Chondrocyte (in vitro differentiated cells): ENCODE measurements around the gene NRDE2. TPM values are rescaled to one million over a fixed set of nuclear protein-coding genes. Genes with fewer than 3 reads are reported as not detected.

Experiments
- DNase-seq: peaks from one replicate; pipeline ENCODE4 v3.0.0; 2021; ENCODE audit warnings: mixed read lengths, low spot score
- H3K27ac Mint-ChIP-seq: one replicate; pipeline ENCODE4 v1.8.0; 2021; ENCODE audit warnings: mild to moderate bottlenecking, moderate library complexity, mixed read lengths; ENCODE audit not compliant: unreplicated experiment
- H3K27me3 Mint-ChIP-seq: 2 replicates; pipeline ENCODE4 v1.8.0; 2021; ENCODE audit warnings: low read depth, mixed read lengths
- H3K36me3 Mint-ChIP-seq: 2 replicates; pipeline ENCODE4 v1.8.0; 2021; ENCODE audit warnings: low read depth, mixed read lengths
- H3K4me1 Mint-ChIP-seq: 2 replicates; pipeline ENCODE4 v1.8.0; 2021; ENCODE audit warnings: low read depth, mild to moderate bottlenecking, mixed read lengths
- H3K4me3 Mint-ChIP-seq: one replicate; pipeline ENCODE4 v1.8.0; 2021; ENCODE audit warnings: mild to moderate bottlenecking, moderate library complexity, mixed read lengths; ENCODE audit not compliant: unreplicated experiment
- H3K9me3 Mint-ChIP-seq: 2 replicates; pipeline ENCODE4 v1.8.0; 2021; ENCODE audit warnings: low read depth, mixed read lengths
- CTCF ChIP-seq: fragments of 200-600 bp; sonication (generic); IDR thresholded peaks from 2 replicates; pipeline ENCODE4 v1.5.0; 2021; ENCODE audit warnings: antibody characterized with exemption, mild to moderate bottlenecking, moderate library complexity
- total RNA-seq: library from RNA; stranded (reverse); gene quantifications from 3 replicates; pipeline ENCODE4 v1.2.1, GENCODE V29; 2021

The NRDE2 gene
- total RNA-seq, 1 donor from 2014 or later = 16.1 TPM

GRCh38 chr14:90375934-90376333 lies 44.2 kb upstream of the NRDE2 start:
- TF ChIP-seq CTCF = no peak
- H3K4me3 Mint-ChIP-seq = no peak overlapping the region
- H3K9me3 Mint-ChIP-seq = no peaks in the 10 kb centered on the region
- H3K27me3 Mint-ChIP-seq = no peaks in the 10 kb centered on the region
- no peaks in the 10 kb centered on the region for H3K36me3 Mint-ChIP-seq
- no peak for DNase-seq
- no peak overlapping the region for H3K27ac Mint-ChIP-seq
- peaks cover 3% of the 10 kb centered on the region for H3K4me1 Mint-ChIP-seq

- H3K36me3 Mint-ChIP-seq = no peaks in the 10 kb centered on the region
- H3K9me3 Mint-ChIP-seq = no peaks in the 10 kb centered on the region
- DNase-seq = no peak
- H3K4me3 Mint-ChIP-seq = no peak overlapping the region
- H3K27me3 Mint-ChIP-seq = no peaks in the 10 kb centered on the region
- no peak for TF ChIP-seq CTCF
- no peaks in the 10 kb centered on the region for H3K4me1 Mint-ChIP-seq
- no peak overlapping the region for H3K27ac Mint-ChIP-seq
Measured at GRCh38 chr14:90374813-90375212, 43.1 kb upstream of the NRDE2 start.

GRCh38 chr14:90373887-90374286 lies 42.1 kb upstream of the NRDE2 start:
- Mint-ChIP-seq H3K4me1 (no peaks in the 10 kb centered on the region), H3K9me3 (no peaks in the 10 kb centered on the region), H3K27ac (no peak overlapping the region), H3K27me3 (no peaks in the 10 kb centered on the region), H3K4me3 (no peak overlapping the region), H3K36me3 (no peaks in the 10 kb centered on the region)
- TF ChIP-seq CTCF = no peak
- DNase-seq = no peak

- Mint-ChIP-seq H3K27ac (no peak overlapping the region), H3K4me3 (no peak overlapping the region), H3K36me3 (no peaks in the 10 kb centered on the region), H3K27me3 (no peaks in the 10 kb centered on the region), H3K4me1 (no peaks in the 10 kb centered on the region), H3K9me3 (no peaks in the 10 kb centered on the region)
- no peak for DNase-seq
- TF ChIP-seq CTCF = peak; percentile 42
Measured at GRCh38 chr14:90368946-90369721, 37.4 kb upstream of the NRDE2 start.

- no peak overlapping the region for H3K27ac Mint-ChIP-seq
- H3K4me1 Mint-ChIP-seq = no peaks in the 10 kb centered on the region
- no peaks in the 10 kb centered on the region for H3K9me3 Mint-ChIP-seq
- H3K27me3 Mint-ChIP-seq = peaks cover 14% of the 10 kb centered on the region
- no peak for TF ChIP-seq CTCF
- no peak for DNase-seq
- no peaks in the 10 kb centered on the region for H3K36me3 Mint-ChIP-seq
- no peak overlapping the region for H3K4me3 Mint-ChIP-seq
Measured at GRCh38 chr14:90362558-90362896, 30.8 kb upstream of the NRDE2 start.
